ENCODE measurements around the gene CASP9. TPM values are rescaled to one million over a fixed set of nuclear protein-coding genes. Genes with fewer than 3 reads are reported as not detected.

Gene CASP9
- total RNA-seq, 1 donor from 2014 or later = 22.7 TPM

DNA sequence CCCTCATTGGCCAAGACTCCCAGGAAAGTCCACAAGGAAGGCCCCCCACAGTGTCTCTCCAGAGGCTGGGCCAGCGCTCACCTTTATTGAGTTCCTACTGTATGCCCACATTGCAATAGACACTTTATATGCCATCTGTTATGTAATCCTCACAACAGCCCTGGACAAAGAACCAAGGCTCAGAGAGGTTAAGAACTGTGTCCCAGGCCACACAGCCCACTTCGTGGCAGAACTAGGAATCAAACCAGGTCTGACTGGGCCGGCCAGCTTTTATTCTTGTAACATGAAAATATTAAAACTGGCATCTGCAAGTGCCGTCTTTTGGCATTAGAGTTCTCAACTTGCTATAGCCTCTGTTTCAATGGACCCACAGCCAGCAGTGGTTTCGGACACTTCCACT is 81.3 kb downstream of the CASP9 start:
- Histone ChIP-seq H3K4me3 (ENCODE audit: low read depth, low read length) (no peak overlapping the region), H3K27me3 (ENCODE audit: control insufficient read depth, insufficient read depth, low read length) (peaks cover 6% of the 10 kb centered on the region), H3K36me3 (ENCODE audit: control insufficient read depth, insufficient read depth, low read length) (no peaks in the 10 kb centered on the region)
- no peak for DNase-seq (ENCODE audit: low read depth)
- TF ChIP-seq, protein P1, sequence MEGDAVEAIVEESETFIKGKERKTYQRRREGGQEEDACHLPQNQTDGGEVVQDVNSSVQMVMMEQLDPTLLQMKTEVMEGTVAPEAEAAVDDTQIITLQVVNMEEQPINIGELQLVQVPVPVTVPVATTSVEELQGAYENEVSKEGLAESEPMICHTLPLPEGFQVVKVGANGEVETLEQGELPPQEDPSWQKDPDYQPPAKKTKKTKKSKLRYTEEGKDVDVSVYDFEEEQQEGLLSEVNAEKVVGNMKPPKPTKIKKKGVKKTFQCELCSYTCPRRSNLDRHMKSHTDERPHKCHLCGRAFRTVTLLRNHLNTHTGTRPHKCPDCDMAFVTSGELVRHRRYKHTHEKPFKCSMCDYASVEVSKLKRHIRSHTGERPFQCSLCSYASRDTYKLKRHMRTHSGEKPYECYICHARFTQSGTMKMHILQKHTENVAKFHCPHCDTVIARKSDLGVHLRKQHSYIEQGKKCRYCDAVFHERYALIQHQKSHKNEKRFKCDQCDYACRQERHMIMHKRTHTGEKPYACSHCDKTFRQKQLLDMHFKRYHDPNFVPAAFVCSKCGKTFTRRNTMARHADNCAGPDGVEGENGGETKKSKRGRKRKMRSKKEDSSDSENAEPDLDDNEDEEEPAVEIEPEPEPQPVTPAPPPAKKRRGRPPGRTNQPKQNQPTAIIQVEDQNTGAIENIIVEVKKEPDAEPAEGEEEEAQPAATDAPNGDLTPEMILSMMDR (IDR thresholded peaks at IDR 0.05; ENCODE audit: insufficient read depth, low read length, poor library complexity, severe bottlenecking) = no peak

DNA sequence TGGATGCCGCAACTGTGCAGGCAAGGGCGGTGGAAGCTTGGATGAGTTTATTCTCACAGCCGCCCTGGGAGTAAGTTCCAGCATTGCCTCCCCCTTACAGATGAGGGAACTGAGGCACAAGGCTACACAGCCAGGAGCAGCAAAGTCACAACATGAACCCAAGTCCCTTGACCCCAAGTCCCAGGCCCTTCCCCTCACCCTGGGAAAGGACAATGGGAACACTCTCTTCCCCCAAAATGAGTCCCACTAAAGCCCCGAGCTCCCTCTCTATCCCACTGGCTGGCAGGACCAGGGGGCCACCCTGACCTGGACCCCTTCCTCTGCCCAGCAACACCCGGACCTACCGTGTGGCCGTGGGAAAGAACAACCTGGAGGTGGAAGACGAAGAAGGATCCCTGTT is 81.9 kb downstream of the CASP9 start:
- no peak for DNase-seq (ENCODE audit: low read depth)
- H3K36me3 ChIP-seq (ENCODE audit: control insufficient read depth, insufficient read depth, low read length) = no peaks in the 10 kb centered on the region
- peaks cover 6% of the 10 kb centered on the region for H3K27me3 ChIP-seq (ENCODE audit: control insufficient read depth, insufficient read depth, low read length)
- TF ChIP-seq, protein P1 (IDR thresholded peaks at IDR 0.05; ENCODE audit: insufficient read depth, low read length, poor library complexity, severe bottlenecking) = no peak
- H3K4me3 ChIP-seq (ENCODE audit: low read depth, low read length) = no peak overlapping the region

Other genes starting within 250 kb of the CASP9 start
- gene EFHD2, start 114.3 kb downstream of the CASP9 start, total RNA-seq = 54.6 and 63.3 TPM in 2 replicates
- not detected in 2 replicates for gene CTRC, start 85.8 kb downstream of the CASP9 start, total RNA-seq
- not detected in 2 replicates for gene CELA2A, start 67.5 kb downstream of the CASP9 start, total RNA-seq
- gene CELA2B, start 48.1 kb downstream of the CASP9 start, total RNA-seq = not detected in 2 replicates
- gene DNAJC16, start 2.6 kb upstream of the CASP9 start, total RNA-seq = 21.7 and 31.7 TPM in 2 replicates
- 0.75 and 0.96 TPM in 2 replicates for gene AGMAT, start 60.8 kb upstream of the CASP9 start, total RNA-seq
- gene DDI2, start 93.2 kb upstream of the CASP9 start, total RNA-seq = 16.9 TPM in 2 replicates
- 52.1 and 73.3 TPM in 2 replicates for gene PLEKHM2, start 160.1 kb upstream of the CASP9 start, total RNA-seq
- gene SLC25A34, start 212.0 kb upstream of the CASP9 start, total RNA-seq = 0.25 and 0.34 TPM in 2 replicates
- not detected in 2 replicates for gene TMEM82, start 218.3 kb upstream of the CASP9 start, total RNA-seq
- gene FBLIM1, start 234.6 kb upstream of the CASP9 start, total RNA-seq = 364 and 458 TPM in 2 replicates

Data from kidney epithelial cell (primary cell).